Activated naive CD4-positive, alpha-beta T cell treated with anti-CD3 and anti-CD28 coated beads, Interleukin-2, amount 50 U/mL, for 16 hours (primary cell): ENCODE results near the gene PTPN13.
A peak's percentile ranks its signal among the peaks of the same experiment; 100 is the strongest.

Experiments
- DNase-seq: peaks from one replicate; pipeline ENCODE4 v3.0.0-alpha.2; 2020

PTPN13 gene, protein sequence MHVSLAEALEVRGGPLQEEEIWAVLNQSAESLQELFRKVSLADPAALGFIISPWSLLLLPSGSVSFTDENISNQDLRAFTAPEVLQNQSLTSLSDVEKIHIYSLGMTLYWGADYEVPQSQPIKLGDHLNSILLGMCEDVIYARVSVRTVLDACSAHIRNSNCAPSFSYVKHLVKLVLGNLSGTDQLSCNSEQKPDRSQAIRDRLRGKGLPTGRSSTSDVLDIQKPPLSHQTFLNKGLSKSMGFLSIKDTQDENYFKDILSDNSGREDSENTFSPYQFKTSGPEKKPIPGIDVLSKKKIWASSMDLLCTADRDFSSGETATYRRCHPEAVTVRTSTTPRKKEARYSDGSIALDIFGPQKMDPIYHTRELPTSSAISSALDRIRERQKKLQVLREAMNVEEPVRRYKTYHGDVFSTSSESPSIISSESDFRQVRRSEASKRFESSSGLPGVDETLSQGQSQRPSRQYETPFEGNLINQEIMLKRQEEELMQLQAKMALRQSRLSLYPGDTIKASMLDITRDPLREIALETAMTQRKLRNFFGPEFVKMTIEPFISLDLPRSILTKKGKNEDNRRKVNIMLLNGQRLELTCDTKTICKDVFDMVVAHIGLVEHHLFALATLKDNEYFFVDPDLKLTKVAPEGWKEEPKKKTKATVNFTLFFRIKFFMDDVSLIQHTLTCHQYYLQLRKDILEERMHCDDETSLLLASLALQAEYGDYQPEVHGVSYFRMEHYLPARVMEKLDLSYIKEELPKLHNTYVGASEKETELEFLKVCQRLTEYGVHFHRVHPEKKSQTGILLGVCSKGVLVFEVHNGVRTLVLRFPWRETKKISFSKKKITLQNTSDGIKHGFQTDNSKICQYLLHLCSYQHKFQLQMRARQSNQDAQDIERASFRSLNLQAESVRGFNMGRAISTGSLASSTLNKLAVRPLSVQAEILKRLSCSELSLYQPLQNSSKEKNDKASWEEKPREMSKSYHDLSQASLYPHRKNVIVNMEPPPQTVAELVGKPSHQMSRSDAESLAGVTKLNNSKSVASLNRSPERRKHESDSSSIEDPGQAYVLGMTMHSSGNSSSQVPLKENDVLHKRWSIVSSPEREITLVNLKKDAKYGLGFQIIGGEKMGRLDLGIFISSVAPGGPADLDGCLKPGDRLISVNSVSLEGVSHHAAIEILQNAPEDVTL (N-terminal part only)

GRCh38 chr4:86593688-86594558 is at the start of gene PTPN13:
Gene PTPN13, plus strand, starts transcription at chr4:86594315. Its CDS starts 40,942 bp downstream, at chr4:86635257.
- DNase-seq = peak; percentile 24

DNA sequence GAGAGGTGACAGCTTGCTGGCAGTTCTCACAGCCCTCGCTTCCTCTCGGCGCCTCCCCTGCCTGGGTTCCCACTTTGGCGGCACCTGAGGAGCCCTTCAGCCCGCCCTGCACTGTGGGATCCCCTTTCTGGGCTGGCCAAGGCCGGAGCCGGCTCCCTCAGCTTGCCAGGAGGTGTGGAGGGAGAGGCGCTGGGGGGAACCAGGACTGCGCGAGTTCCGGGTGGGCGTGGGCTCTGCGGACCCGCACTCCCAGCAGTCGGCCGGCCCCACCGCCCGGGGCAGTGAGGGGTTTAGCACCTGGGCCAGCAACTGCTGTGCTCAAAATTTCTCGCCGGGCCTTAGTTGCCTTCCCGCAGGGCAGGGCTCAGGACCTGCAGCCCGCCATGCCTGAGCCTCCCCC is 47.0 kb upstream of the PTPN13 start:
- no peak for DNase-seq

DNA sequence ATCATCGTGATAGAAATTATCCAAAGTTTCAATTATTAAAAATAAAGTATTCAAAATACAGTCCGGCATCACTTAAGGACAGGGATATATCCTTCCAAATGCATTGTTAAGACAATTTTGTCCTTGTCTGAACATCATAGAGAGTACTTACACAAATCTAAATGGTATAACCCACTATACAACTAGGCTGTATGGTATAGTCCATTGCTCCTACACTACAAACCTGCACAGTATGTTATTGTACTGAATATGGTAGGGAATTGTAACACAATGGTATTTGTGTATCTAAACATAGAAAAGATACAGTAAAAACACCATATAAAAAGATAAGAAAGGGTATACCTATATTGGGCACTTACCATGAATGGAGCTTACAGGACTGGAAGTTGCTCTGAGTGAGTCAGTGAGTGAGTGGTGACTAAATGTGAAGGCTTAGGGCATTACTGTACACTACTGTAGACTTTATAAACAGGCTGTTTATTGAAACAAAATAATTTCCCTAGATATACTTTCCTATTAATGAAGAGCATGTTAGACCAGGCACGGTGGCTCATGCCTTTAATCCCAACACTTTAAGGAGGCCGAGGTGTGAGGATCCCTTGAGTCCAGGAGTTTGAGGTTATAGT is 44.8 kb upstream of the PTPN13 start:
- DNase-seq = no peak

- no peak for DNase-seq
These were observed 42.7 kb upstream of the PTPN13 start for GRCh38 chr4:86551387-86551786.

DNA sequence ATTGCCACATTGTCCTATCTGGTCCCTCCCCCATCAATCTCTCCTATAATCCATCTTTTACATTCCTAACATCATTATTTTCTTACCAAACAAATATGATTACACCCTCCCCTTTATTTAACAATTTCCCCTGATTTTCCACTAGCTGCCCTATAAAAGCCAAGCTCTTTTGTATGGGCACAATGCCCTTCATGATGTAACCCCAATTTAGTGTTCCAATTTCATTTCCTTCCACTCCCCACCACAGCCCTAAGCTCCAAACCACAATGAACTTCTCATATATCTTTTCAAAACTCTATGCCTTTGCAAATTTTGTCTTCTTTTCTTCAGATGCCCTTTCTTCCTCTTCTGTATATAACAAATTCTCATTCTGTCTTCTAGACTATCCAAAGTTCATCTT is 39.5 kb upstream of the PTPN13 start:
- no peak for DNase-seq

DNA sequence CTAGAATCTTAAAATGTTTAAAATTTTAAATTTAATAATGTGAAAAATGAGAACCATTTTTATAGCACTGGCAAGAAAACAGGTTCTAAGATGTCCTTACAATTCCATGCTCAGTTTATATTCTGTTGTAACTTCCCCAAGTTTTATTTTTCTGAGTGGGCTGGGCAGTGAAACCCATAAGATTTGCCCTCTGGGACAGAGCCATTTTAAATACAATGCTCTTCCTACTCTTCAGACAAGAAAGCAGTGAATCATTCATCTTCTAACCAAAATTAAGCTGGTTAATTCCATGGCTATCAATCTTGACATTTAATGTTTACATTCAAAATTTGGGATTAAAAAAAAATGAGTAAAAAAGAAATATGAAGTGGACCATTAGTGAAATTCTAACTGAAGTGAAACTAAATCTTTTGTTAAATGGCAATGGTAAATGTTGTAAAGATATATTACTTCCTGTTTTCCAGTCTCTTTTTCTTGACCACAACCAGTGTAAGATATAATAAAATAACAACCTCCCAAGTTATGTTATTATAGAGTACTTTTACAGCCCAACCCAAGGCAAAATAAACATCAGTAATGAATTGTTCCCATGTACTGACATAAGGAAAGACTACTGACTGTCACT is 37.2 kb upstream of the PTPN13 start:
- DNase-seq = no peak

- DNase-seq = no peak
These were observed 36.6 kb upstream of the PTPN13 start for GRCh38 chr4:86557526-86557925.

- DNase-seq = no peak
These were observed 35.9 kb upstream of the PTPN13 start for GRCh38 chr4:86558258-86558657.

- no peak for DNase-seq
These were observed 35.3 kb upstream of the PTPN13 start for GRCh38 chr4:86558797-86559196.

DNA sequence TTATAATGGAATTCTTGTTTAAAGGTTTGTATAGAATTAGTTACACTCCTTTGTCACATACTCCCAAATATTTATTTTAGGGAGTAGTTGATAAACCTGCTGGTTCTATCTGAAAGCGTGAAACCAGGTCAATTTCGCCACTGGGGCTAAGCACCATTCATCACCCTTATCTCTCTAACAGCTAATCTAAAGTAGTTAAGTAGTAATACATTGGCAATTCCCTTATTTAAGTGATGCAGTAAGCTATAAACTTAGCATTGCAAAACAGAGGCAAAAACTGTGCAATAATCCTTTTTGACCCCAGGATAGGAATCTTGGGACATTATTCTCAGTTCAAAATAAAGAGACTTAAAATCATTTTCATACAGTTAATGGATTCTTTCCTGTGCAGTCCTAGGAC is 33.7 kb upstream of the PTPN13 start:
- no peak for DNase-seq

GRCh38 chr4:86561256-86561655 is 32.9 kb upstream of the PTPN13 start:
- no peak for DNase-seq

DNA sequence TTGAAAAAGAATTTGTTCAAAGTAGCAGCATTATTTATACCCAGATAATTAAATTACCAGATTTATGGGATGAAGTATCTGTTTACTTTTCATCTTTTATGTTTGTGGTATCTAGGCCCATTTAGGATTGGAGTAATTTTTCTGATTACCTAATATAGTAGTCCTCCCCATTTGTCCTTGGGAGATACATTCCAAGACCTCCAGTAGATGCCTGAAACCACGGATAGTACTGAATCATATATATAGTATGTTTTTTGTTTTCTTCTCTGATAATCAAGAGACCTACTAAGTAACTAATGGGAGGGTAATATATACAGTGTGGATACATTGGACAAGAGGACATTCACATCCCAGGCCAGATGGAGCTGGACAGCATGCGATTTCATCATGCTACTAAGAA is 30.7 kb upstream of the PTPN13 start:
- no peak for DNase-seq

DNA sequence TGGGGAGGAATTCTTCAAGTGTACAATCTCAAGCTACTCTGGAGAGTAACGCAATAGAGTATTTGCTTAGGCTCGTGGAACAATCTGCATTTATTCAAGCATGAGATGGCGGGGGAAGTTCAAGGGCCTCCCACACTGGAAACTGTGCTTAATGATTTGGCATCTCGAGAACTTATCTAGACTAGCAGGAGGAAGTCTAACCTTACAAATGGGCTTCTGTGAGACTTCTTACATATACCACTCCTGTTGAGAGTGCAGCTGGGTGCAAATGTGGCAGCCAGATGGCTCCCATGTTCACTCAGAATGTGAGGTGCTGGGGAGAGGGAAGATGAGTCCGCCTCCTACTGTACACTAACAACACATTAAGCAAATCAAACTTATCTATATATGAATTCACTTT is 29.3 kb upstream of the PTPN13 start:
- no peak for DNase-seq

DNA sequence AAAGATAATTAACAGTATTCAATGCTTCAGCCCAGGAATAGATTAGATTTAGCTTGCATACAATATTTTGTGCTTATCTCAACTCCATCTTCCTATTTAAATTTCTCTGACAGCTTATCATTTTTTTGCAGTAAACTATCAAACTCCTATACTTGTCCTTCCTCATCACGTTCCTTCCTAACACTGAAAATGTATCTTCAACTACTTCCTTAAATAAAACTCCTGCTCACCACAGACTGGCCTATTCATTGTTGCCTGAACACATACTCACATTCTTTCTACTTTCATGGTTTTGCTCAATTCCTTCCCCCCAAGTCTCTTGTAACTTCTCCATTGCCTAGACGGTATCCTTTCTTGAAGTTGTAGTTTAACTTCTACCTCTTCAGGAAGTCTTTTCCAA is 28.5 kb upstream of the PTPN13 start:
- no peak for DNase-seq

- no peak for DNase-seq
These were observed 24.8 kb upstream of the PTPN13 start for GRCh38 chr4:86569103-86569870.

DNA sequence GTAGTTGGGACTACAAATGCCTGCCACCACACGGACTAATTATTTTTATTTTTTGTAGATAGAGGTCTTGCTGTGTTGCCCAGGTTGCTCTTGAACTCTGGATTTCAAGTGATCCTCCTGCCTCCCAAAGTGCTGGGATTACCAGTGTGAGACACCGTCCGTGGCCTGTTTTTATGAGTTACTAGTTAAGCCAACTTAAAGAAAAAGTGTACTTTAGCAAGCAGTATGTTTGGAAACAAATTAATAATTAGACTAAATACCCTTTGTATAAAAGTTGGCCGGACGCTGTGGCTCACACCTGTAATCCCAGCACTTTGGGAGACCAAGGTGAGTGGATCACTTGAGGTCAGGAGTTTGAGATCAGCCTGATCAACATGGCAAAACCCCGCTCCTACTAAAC is 14.2 kb upstream of the PTPN13 start:
- DNase-seq = no peak

DNA sequence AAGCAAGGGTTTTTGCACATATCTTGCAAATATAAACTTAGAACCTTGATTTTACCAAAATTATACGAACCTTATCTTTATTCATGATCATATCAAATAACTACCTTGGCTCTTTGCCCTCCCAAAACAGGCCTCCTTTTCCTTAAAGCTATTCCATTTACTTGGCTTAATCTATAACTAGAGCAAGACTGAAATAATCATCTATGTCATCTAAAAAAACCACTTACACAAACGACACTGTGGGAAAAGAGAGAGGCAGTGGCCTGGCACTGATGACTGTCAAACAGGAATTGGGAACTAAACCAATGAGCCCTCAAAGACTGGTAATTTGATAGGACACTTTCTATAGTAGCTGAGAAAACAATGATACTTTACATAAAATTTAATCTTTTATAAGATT is 11.7 kb upstream of the PTPN13 start:
- no peak for DNase-seq

DNA sequence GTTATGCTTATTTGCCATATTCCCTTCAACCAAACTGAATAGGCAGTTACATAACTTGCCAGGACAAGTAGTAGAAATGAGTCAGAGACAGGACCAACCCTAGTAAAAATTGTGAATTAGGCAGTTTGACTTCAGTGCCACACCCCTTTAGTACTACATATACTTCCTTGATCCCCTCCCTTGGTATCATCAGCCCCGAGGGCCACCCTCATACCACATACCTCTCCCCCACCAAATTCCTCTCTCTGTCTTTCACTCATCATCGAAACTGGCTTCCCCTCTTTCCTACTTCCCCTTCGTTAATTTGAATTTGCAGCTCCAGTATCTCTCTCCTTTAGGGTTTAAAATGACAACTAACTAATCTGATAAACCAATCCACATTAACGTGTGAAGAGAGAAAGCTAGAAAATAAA is 7.9 kb upstream of the PTPN13 start:
- DNase-seq = no peak

GRCh38 chr4:86586626-86587380 is 7.3 kb upstream of the PTPN13 start:
- DNase-seq = no peak
